ENCODE results near the gene MRPL37. TPM values are rescaled to one million over a fixed set of nuclear protein-coding genes. Genes with fewer than 3 reads are reported as not detected.

MRPL37 gene
- 83.1 TPM for polyA plus RNA-seq (2013, experiment 1 of 2)
- 84.0 TPM for polyA plus RNA-seq (2013, experiment 2 of 2)

GRCh38 chr1:54199765-54200518 is at the start of gene MRPL37, which contains the start of gene CYB5RL:
Gene MRPL37 (plus strand): TSS chr1:54200167. CDS start chr1:54200244, 77 bp downstream.
Gene CYB5RL (minus strand): TSS chr1:54200030. CDS start chr1:54195616, 4,414 bp downstream.
- Histone ChIP-seq H2BK15ac (ENCODE audit: low read depth, poor library complexity, severe bottlenecking) (peak within 1 kb of the TSS; percentile 30), H2AK5ac (ENCODE audit: low read length, severe bottlenecking) (peak within 1 kb of the TSS; percentile 16), H3K4me3 (ENCODE audit: insufficient read depth in 1 of 2, low read depth in 1 of 2, low read length in 2 of 2) (peak within 1 kb of the TSS; percentile 89 to 99), H2BK5ac (ENCODE audit: low read depth, low read length, poor library complexity, severe bottlenecking) (no peak within 1 kb of the TSS), H2AFZ (ENCODE audit: low read depth, low read length) (peak within 1 kb of the TSS; percentile 91), H2BK120ac (ENCODE audit: low read depth, low read length) (peak within 1 kb of the TSS; percentile 74), H3K27ac (ENCODE audit: low read length, poor library complexity, severe bottlenecking) (no peak within 1 kb of the TSS), H2BK12ac (ENCODE audit: low read length in 2 of 2) (no peak within 1 kb of the TSS), H3K27me3 (ENCODE audit: control insufficient read depth in 1 of 2, insufficient read depth in 1 of 2, low read length in 2 of 2) (no peaks in the 10 kb centered on the region), H3K36me3 (ENCODE audit: control insufficient read depth in 1 of 2, insufficient read depth in 2 of 2, low read depth in 1 of 2, low read length in 2 of 2) (peaks cover 8 to 34% of the 10 kb centered on the region in 2 experiments), H4K8ac (ENCODE audit: low read length) (peak within 1 kb of the TSS; percentile 95), H3K18ac (ENCODE audit: low read depth in 1 of 2, low read length in 2 of 2) (peak within 1 kb of the TSS; percentile 55 to 61), H4K91ac (ENCODE audit: low read length) (peak within 1 kb of the TSS; percentile 65), H3K79me1 (replicated peaks; ENCODE audit: low read length, poor library complexity, severe bottlenecking) (peaks cover 16% of the 10 kb centered on the region), H3K9me3 (ENCODE audit: control insufficient read depth, low read length) (no peaks in the 10 kb centered on the region), H3K14ac (ENCODE audit: low read length in 2 of 2) (peak within 1 kb of the TSS in 1 of 2 experiments; percentile 93), H3K4me1 (ENCODE audit: control insufficient read depth, insufficient read depth, low read depth, low read length) (peaks cover 4% of the 10 kb centered on the region), H3K23ac (ENCODE audit: low read length in 2 of 2) (peak within 1 kb of the TSS in 1 of 2 experiments; percentile 71), H3K4ac (ENCODE audit: low read depth in 1 of 2, low read length in 2 of 2) (peak within 1 kb of the TSS; percentile 36 to 56), H3K9ac (ENCODE audit: low read length) (peak within 1 kb of the TSS; percentile 96), H3K4me2 (ENCODE audit: low read length, poor library complexity, severe bottlenecking) (peak within 1 kb of the TSS; percentile 94)
- DNase-seq = peak; percentile 97
- WGBS = under 1% methylated on average over 46 of the region's 51 CpGs

GRCh38 chr1:54151013-54151412 is 49.0 kb upstream of the MRPL37 start:
- Histone ChIP-seq H3K4ac (ENCODE audit: low read depth in 1 of 2, low read length in 2 of 2) (no peak overlapping the region), H3K9me3 (ENCODE audit: control insufficient read depth, low read length) (no peaks in the 10 kb centered on the region), H2BK12ac (ENCODE audit: low read length in 2 of 2) (no peak overlapping the region), H3K4me3 (ENCODE audit: insufficient read depth in 1 of 2, low read depth in 1 of 2, low read length in 2 of 2) (no peak overlapping the region), H3K9ac (ENCODE audit: low read length) (no peak overlapping the region), H4K8ac (ENCODE audit: low read length) (no peak overlapping the region), H3K14ac (ENCODE audit: low read length in 2 of 2) (no peak overlapping the region), H2BK5ac (ENCODE audit: low read depth, low read length, poor library complexity, severe bottlenecking) (no peak overlapping the region), H3K27me3 (ENCODE audit: control insufficient read depth in 1 of 2, insufficient read depth in 1 of 2, low read length in 2 of 2) (peaks cover 0 to 4% of the 10 kb centered on the region in 2 experiments), H3K4me1 (ENCODE audit: control insufficient read depth, insufficient read depth, low read depth, low read length) (peaks cover 7% of the 10 kb centered on the region), H3K27ac (ENCODE audit: low read length, poor library complexity, severe bottlenecking) (no peak overlapping the region), H2BK120ac (ENCODE audit: low read depth, low read length) (no peak overlapping the region), H2BK15ac (ENCODE audit: low read depth, poor library complexity, severe bottlenecking) (no peak overlapping the region), H3K4me2 (ENCODE audit: low read length, poor library complexity, severe bottlenecking) (no peak overlapping the region), H3K23ac (ENCODE audit: low read length in 2 of 2) (no peak overlapping the region), H3K36me3 (ENCODE audit: control insufficient read depth in 1 of 2, insufficient read depth in 2 of 2, low read depth in 1 of 2, low read length in 2 of 2) (no peaks in the 10 kb centered on the region), H2AFZ (ENCODE audit: low read depth, low read length) (no peak overlapping the region), H2AK5ac (ENCODE audit: low read length, severe bottlenecking) (no peak overlapping the region), H4K91ac (ENCODE audit: low read length) (no peak overlapping the region), H3K18ac (ENCODE audit: low read depth in 1 of 2, low read length in 2 of 2) (no peak overlapping the region), H3K79me1 (replicated peaks; ENCODE audit: low read length, poor library complexity, severe bottlenecking) (no peaks in the 10 kb centered on the region)
- DNase-seq = no peak
- 82% methylated on average over 5 of the region's 5 CpGs for WGBS

DNA sequence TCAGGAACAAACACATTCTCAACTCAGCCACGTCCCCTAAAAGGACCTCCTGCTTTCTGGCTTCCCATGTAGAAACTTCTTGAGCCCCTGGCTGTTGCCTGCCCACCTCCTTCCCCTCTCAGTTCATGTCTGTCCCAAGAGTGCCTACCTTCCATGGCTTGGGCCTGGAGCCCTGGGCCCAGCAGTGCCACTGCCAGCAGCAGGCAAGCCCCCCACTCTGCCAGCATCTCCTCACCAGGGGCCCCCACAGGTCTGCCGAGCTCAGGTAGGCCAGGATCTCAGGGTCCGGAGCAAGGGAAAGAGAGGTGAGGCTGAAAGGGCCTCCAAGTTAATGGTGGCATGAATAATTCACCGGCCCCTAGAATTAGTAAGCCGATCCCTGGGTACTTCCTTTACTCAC is 47.3 kb upstream of the MRPL37 start, which contains the start of gene CDCP2:
CDCP2 (minus strand) TSS at position 305 of the 400 bp plus-strand sequence; CDS start at position 227, 78 bp downstream.
- Histone ChIP-seq H2BK120ac (ENCODE audit: low read depth, low read length) (no peak within 1 kb of the TSS), H3K36me3 (ENCODE audit: control insufficient read depth in 1 of 2, insufficient read depth in 2 of 2, low read depth in 1 of 2, low read length in 2 of 2) (no peaks in the 10 kb centered on the region), H2AFZ (ENCODE audit: low read depth, low read length) (no peak within 1 kb of the TSS), H3K27me3 (ENCODE audit: control insufficient read depth in 1 of 2, insufficient read depth in 1 of 2, low read length in 2 of 2) (peaks cover 0 to 4% of the 10 kb centered on the region in 2 experiments), H3K18ac (ENCODE audit: low read depth in 1 of 2, low read length in 2 of 2) (peak within 1 kb of the TSS in 1 of 2 experiments; percentile 11), H3K4me1 (ENCODE audit: control insufficient read depth, insufficient read depth, low read depth, low read length) (peaks cover 7% of the 10 kb centered on the region), H3K4me2 (ENCODE audit: low read length, poor library complexity, severe bottlenecking) (no peak within 1 kb of the TSS), H3K4me3 (ENCODE audit: insufficient read depth in 1 of 2, low read depth in 1 of 2, low read length in 2 of 2) (peak within 1 kb of the TSS in 1 of 2 experiments; percentile 61), H3K27ac (ENCODE audit: low read length, poor library complexity, severe bottlenecking) (no peak within 1 kb of the TSS), H4K91ac (ENCODE audit: low read length) (no peak within 1 kb of the TSS), H3K9me3 (ENCODE audit: control insufficient read depth, low read length) (no peaks in the 10 kb centered on the region), H2AK5ac (ENCODE audit: low read length, severe bottlenecking) (no peak within 1 kb of the TSS), H3K4ac (ENCODE audit: low read depth in 1 of 2, low read length in 2 of 2) (no peak within 1 kb of the TSS), H3K14ac (ENCODE audit: low read length in 2 of 2) (peak within 1 kb of the TSS in 1 of 2 experiments; percentile 9), H4K8ac (ENCODE audit: low read length) (peak within 1 kb of the TSS; percentile 8), H2BK5ac (ENCODE audit: low read depth, low read length, poor library complexity, severe bottlenecking) (no peak within 1 kb of the TSS), H3K23ac (ENCODE audit: low read length in 2 of 2) (no peak within 1 kb of the TSS), H2BK12ac (ENCODE audit: low read length in 2 of 2) (no peak within 1 kb of the TSS), H3K79me1 (replicated peaks; ENCODE audit: low read length, poor library complexity, severe bottlenecking) (no peaks in the 10 kb centered on the region), H2BK15ac (ENCODE audit: low read depth, poor library complexity, severe bottlenecking) (no peak within 1 kb of the TSS), H3K9ac (ENCODE audit: low read length) (peak within 1 kb of the TSS; percentile 33)
- no peak for DNase-seq
- 91% methylated on average over 5 of the region's 5 CpGs for WGBS
